HEK293T (cell line): Measurements from ENCODE around the gene ZER1.

Experiments used
- BHLHE40 ChIP-seq: fragments of 450-650 bp; IDR thresholded peaks from 2 replicates; pipeline ENCODE4 v1.6.1; 2016; ENCODE audit warnings: mild to moderate bottlenecking, moderate library complexity, borderline replicate concordance
- ELF4 ChIP-seq: fragments of 450-650 bp; IDR thresholded peaks from 2 replicates; pipeline ENCODE4 v1.6.1; 2017; ENCODE audit warnings: antibody characterized with exemption
- FOXA1 ChIP-seq: fragments of 450-650 bp; IDR thresholded peaks from 2 replicates; pipeline ENCODE4 v1.6.1; 2016; ENCODE audit warnings: mild to moderate bottlenecking
- FOXK2 ChIP-seq: fragments of 450-650 bp; IDR thresholded peaks from 2 replicates; pipeline ENCODE4 v1.6.1; 2016; ENCODE audit warnings: mild to moderate bottlenecking
- FOXM1 ChIP-seq: fragments of 450-650 bp; IDR thresholded peaks from 2 replicates; pipeline ENCODE4 v1.6.1; 2017; ENCODE audit warnings: mild to moderate bottlenecking, borderline replicate concordance
- HDGF ChIP-seq: fragments of 450-650 bp; IDR thresholded peaks from 2 replicates; pipeline ENCODE4 v1.6.1; 2017; ENCODE audit warnings: antibody characterized with exemption, borderline replicate concordance
- SP1 ChIP-seq: fragments of 450-650 bp; IDR thresholded peaks from 2 replicates; pipeline ENCODE4 v1.6.1; 2017
- SUZ12 ChIP-seq: fragments of 450-650 bp; IDR thresholded peaks from 2 replicates; pipeline ENCODE4 v1.6.1; 2016; ENCODE audit warnings: mild to moderate bottlenecking
- TARDBP ChIP-seq: fragments of 450-650 bp; IDR thresholded peaks from 2 replicates; pipeline ENCODE4 v1.6.1; 2016
- ZNF384 ChIP-seq: fragments of 450-650 bp; IDR thresholded peaks from 2 replicates; pipeline ENCODE4 v1.6.1; 2016

- no peak for TF ChIP-seq ELF4
- no peak for TF ChIP-seq ZNF384
- TF ChIP-seq BHLHE40: no peak
- no peak for TF ChIP-seq FOXA1
- no peak for TF ChIP-seq SUZ12
- no peak for TF ChIP-seq HDGF
- TF ChIP-seq SP1: no peak
- TF ChIP-seq FOXK2: no peak
- no peak for TF ChIP-seq FOXM1
- no peak for TF ChIP-seq TARDBP
These were observed 13.7 kb upstream of the ZER1 start for GRCh38 chr9:128785427-128785826.
